Measurements from ENCODE around the gene MAPK8IP3.

- TF ChIP-seq, protein P1, sequence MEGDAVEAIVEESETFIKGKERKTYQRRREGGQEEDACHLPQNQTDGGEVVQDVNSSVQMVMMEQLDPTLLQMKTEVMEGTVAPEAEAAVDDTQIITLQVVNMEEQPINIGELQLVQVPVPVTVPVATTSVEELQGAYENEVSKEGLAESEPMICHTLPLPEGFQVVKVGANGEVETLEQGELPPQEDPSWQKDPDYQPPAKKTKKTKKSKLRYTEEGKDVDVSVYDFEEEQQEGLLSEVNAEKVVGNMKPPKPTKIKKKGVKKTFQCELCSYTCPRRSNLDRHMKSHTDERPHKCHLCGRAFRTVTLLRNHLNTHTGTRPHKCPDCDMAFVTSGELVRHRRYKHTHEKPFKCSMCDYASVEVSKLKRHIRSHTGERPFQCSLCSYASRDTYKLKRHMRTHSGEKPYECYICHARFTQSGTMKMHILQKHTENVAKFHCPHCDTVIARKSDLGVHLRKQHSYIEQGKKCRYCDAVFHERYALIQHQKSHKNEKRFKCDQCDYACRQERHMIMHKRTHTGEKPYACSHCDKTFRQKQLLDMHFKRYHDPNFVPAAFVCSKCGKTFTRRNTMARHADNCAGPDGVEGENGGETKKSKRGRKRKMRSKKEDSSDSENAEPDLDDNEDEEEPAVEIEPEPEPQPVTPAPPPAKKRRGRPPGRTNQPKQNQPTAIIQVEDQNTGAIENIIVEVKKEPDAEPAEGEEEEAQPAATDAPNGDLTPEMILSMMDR (IDR thresholded peaks at IDR 0.05) = no peak
- TF ChIP-seq POLR2A (IDR thresholded peaks at IDR 0.05) = no peak
Measured at GRCh38 chr16:1659031-1659430, 47.0 kb upstream of the MAPK8IP3 start.

Measured in Peyer's patch (tissue), 4 donors.